Gastroesophageal sphincter (tissue), 4 donors: ENCODE data around the gene MISP. TPM values are rescaled to one million over a fixed set of nuclear protein-coding genes. Genes with fewer than 3 reads are reported as not detected.
A peak's percentile ranks its signal among the peaks of the same experiment; 100 is the strongest.

Source experiments
- ATAC-seq: fragments of 150-250 bp; one replicate; pipeline ENCODE4 v1.9.1; 2016; ENCODE audit warnings: mild to moderate bottlenecking, moderate library complexity
- H3K27ac ChIP-seq, 4 donors: fragments of 200-600 bp; sonication (generic) in 3 of 4; 1 replicate in 3 of 4; 2 replicates in 1 of 4; pipeline ENCODE4 v1.5.1; 2016 to 2019
- H3K27me3 ChIP-seq: fragments of 200-600 bp; sonication (generic); one replicate; pipeline ENCODE4 v1.5.1; 2019
- H3K36me3 ChIP-seq, 2 donors: fragments of 200-600 bp; sonication (generic); one replicate each; pipeline ENCODE4 v1.5.1; 2019; ENCODE audit warnings: control low read depth in 1 of 2
- H3K4me1 ChIP-seq, 3 donors: fragments of 200-600 bp; sonication (generic); 1 replicate in 2 of 3; 2 replicates in 1 of 3; pipeline ENCODE4 v1.5.1; 2016 to 2019; ENCODE audit warnings: control low read depth in 2 of 3
- H3K4me3 ChIP-seq, 2 donors: fragments of 200-600 bp; sonication (generic); one replicate each; pipeline ENCODE4 v1.5.1; 2019; ENCODE audit warnings: mild to moderate bottlenecking in 1 of 2, moderate library complexity in 1 of 2
- H3K9me3 ChIP-seq, 3 donors: fragments of 200-600 bp; sonication (generic); one replicate each; pipeline ENCODE4 v1.5.1; 2017 to 2019; ENCODE audit warnings: control low read depth in 2 of 3
- CTCF ChIP-seq, 4 experiments: fragments of 200-600 bp in 2 of 4; fragments of 450-650 bp in 2 of 4; sonication (generic) in 1 of 4; IDR thresholded peaks; one replicate each; pipeline ENCODE4 v1.5.1; 2017 to 2019; ENCODE audit warnings: antibody characterized with exemption in 4 of 4, mild to moderate bottlenecking in 2 of 4, moderate library complexity in 2 of 4
- EP300 ChIP-seq: sonication (generic); formaldehyde crosslinking; IDR thresholded peaks from one replicate; pipeline ENCODE4 v1.6.1; 2017; ENCODE audit warnings: antibody characterized with exemption, mild to moderate bottlenecking
- POLR2A ChIP-seq, 2 donors: fragments of 450-650 bp; IDR thresholded peaks; one replicate each; pipeline ENCODE4 v1.6.1; 2017; ENCODE audit warnings: antibody characterized with exemption in 2 of 2, mild to moderate bottlenecking in 2 of 2, moderate library complexity in 1 of 2
- POLR2AphosphoS5 ChIP-seq: sonication (generic); formaldehyde crosslinking; IDR thresholded peaks from one replicate; pipeline ENCODE4 v1.6.1; 2017; ENCODE audit warnings: antibody characterized with exemption
- WGBS, 2 donors: methylation state at CpG; one replicate each; pipeline ENCODE4 v1.1.5; 2018; ENCODE audit warnings: low coverage in 1 of 2; 5-methylcytosine and 5-hydroxymethylcytosine counted together
- total RNA-seq, 4 donors: library from RNA; depleted of rRNA; stranded (reverse); fragments of >200 nt; gene quantifications; one replicate each; pipeline ENCODE4 v1.1.0, GENCODE V29; 2016

Gene MISP
- total RNA-seq, 4 donors from 2014 or later: 0.52 TPM; not detected in 3

- 65 to 71% methylated on average over 2 to 3 of the region's 14 CpGs for WGBS, 2 donors
- Histone ChIP-seq H3K4me1 (peaks cover 0 to 36% (median 4%) of the 10 kb centered on the region in 3 donors), H3K27ac (peak overlapping the region in 1 of 4 donors; percentile 11), H3K9me3 (no peaks in the 10 kb centered on the region), H3K36me3 (no peaks in the 10 kb centered on the region), H3K4me3 (peak overlapping the region in 1 of 2 donors; percentile 26), H3K27me3 (peaks cover 41% of the 10 kb centered on the region)
- TF ChIP-seq POLR2AphosphoS5 (no peak), EP300 (no peak), CTCF (IDR thresholded peaks at IDR 0.05) (no peak)
- no peak for ATAC-seq
Measured at GRCh38 chr19:704447-704741, 46.5 kb upstream of the MISP start.

GRCh38 chr19:708154-709143 is 42.5 kb upstream of the MISP start, which contains the start of gene PALM:
Gene PALM (plus strand): TSS chr19:708935. CDS start chr19:709147, 212 bp downstream.
- peak; percentile 59 for ATAC-seq
- WGBS, 2 donors: 57% methylated on average over 1 of the region's 93 CpGs; no CpG with 5 or more reads in 1 of the 2 donors
- peaks cover 0 to 54% (median 12%) of the 10 kb centered on the region in 3 donors for H3K4me1 ChIP-seq

GRCh38 chr19:709196-709964 is 41.5 kb upstream of the MISP start:
- Histone ChIP-seq H3K27ac (peak overlapping the region; percentile 16 to 93 (median 86)), H3K36me3 (no peaks in the 10 kb centered on the region), H3K9me3 (no peaks in the 10 kb centered on the region), H3K27me3 (peaks cover 14% of the 10 kb centered on the region), H3K4me3 (peak overlapping the region; percentile 73 to 82), H3K4me1 (peaks cover 0 to 45% (median 12%) of the 10 kb centered on the region in 3 donors)
- ATAC-seq: peak; percentile 11
- WGBS, 2 donors: no CpG with 5 or more reads among the region's 78 CpGs
- TF ChIP-seq CTCF (IDR thresholded peaks at IDR 0.05) (no peak), POLR2AphosphoS5 (no peak), EP300 (no peak), POLR2A (IDR thresholded peaks at IDR 0.05) (no peak)

More at GRCh38 chr19:708154-709143, 42.5 kb upstream of the MISP start, which contains the start of gene PALM:
- peak within 1 kb of the TSS; percentile 16 to 93 (median 86) for H3K27ac ChIP-seq
- peaks cover 23% of the 10 kb centered on the region for H3K27me3 ChIP-seq
- H3K4me3 ChIP-seq: peak within 1 kb of the TSS; percentile 73 to 82
- TF ChIP-seq CTCF (IDR thresholded peaks at IDR 0.05): peak in 1 of 4 experiments; percentile 38
- no peak for TF ChIP-seq POLR2AphosphoS5
- no peak for TF ChIP-seq POLR2A (IDR thresholded peaks at IDR 0.05)
- no peak for TF ChIP-seq EP300
- no peaks in the 10 kb centered on the region for H3K36me3 ChIP-seq
- no peaks in the 10 kb centered on the region for H3K9me3 ChIP-seq

GRCh38 chr19:709965-710571 is 40.8 kb upstream of the MISP start:
- Histone ChIP-seq H3K9me3 (peaks cover 0 to 1% (median 0%) of the 10 kb centered on the region in 3 donors), H3K4me3 (peak overlapping the region; percentile 73 to 82), H3K4me1 (peaks cover 0 to 42% (median 12%) of the 10 kb centered on the region in 3 donors), H3K27ac (peak overlapping the region; percentile 16 to 93 (median 86)), H3K27me3 (peaks cover 11% of the 10 kb centered on the region), H3K36me3 (peaks cover 0 to 7% of the 10 kb centered on the region in 2 donors)
- ATAC-seq: peak; percentile 45
- TF ChIP-seq EP300 (no peak), POLR2A (IDR thresholded peaks at IDR 0.05) (peak in 1 of 2 donors; percentile 13)
- no CpG with 5 or more reads among the region's 27 CpGs for WGBS, 2 donors

GRCh38 chr19:710767-711166 is 40.1 kb upstream of the MISP start:
- peaks cover 0 to 13% of the 10 kb centered on the region in 2 donors for H3K36me3 ChIP-seq
- TF ChIP-seq EP300 (no peak), POLR2A (IDR thresholded peaks at IDR 0.05) (no peak), POLR2AphosphoS5 (no peak), CTCF (IDR thresholded peaks at IDR 0.05) (no peak)
- peaks cover 0 to 42% (median 12%) of the 10 kb centered on the region in 3 donors for H3K4me1 ChIP-seq
- H3K9me3 ChIP-seq: peaks cover 0 to 6% (median 0%) of the 10 kb centered on the region in 3 donors
- peak overlapping the region in 1 of 2 donors; percentile 82 for H3K4me3 ChIP-seq
- peaks cover 11% of the 10 kb centered on the region for H3K27me3 ChIP-seq
- H3K27ac ChIP-seq: peak overlapping the region in 3 of 4 donors; percentile 81 to 93 (median 90)
- ATAC-seq: no peak
- WGBS, 2 donors: 43 to 49% methylated on average over 13 to 14 of the region's 21 CpGs
